K562 (cell line): ENCODE measurements around the gene LSM4. TPM values are rescaled to one million over a fixed set of nuclear protein-coding genes. Genes with fewer than 3 reads are reported as not detected.

Experiments used
- CBX1 ChIP-seq: sonication (generic); IDR thresholded peaks from 2 replicates; pipeline ENCODE4 v1.6.1; 2016; ENCODE audit warnings: antibody characterized with exemption, low read depth, mild to moderate bottlenecking
- CHAMP1 ChIP-seq: fragments of 450-650 bp; IDR thresholded peaks from 2 replicates; pipeline ENCODE4 v1.6.1; 2016; ENCODE audit warnings: mild to moderate bottlenecking
- CTCFL ChIP-seq: IDR thresholded peaks from 2 replicates; pipeline ENCODE4 v1.6.1; 2011; ENCODE audit warnings: borderline replicate concordance, low read depth, mild to moderate bottlenecking, moderate library complexity, low read length; ENCODE audit not compliant: insufficient read depth, poor library complexity, severe bottlenecking
- DNMT1 ChIP-seq: fragments of 450-650 bp; IDR thresholded peaks from 2 replicates; pipeline ENCODE4 v1.6.1; 2016; ENCODE audit warnings: antibody characterized with exemption, mild to moderate bottlenecking
- MIER1 ChIP-seq: fragments of 450-650 bp; IDR thresholded peaks from 2 replicates; pipeline ENCODE4 v1.6.1; 2016; ENCODE audit warnings: antibody characterized with exemption, mild to moderate bottlenecking, low read depth
- NFIC ChIP-seq: fragments of 450-650 bp; IDR thresholded peaks from 2 replicates; pipeline ENCODE4 v1.6.1; 2017; ENCODE audit warnings: mild to moderate bottlenecking, inconsistent platforms
- polyA plus RNA-seq, 8 experiments: library from polyadenylated mRNA; depleted of rRNA in 4 of 8; stranded (reverse) in 5 of 8; unstranded in 3 of 8; fragments of >200 nt; fragmentation: Nextera tagmentation in 2 of 8; fragmentation: Illumina TruSeq in 1 of 8; extraction: Ambion mirVana in 2 of 8; extraction: Trizol in 1 of 8; gene quantifications; 2 replicates each; pipeline versions ENCODE4 v1.2.1 to v1.2.3, GENCODE V29; 2011 to 2014; ENCODE audit warnings: inconsistent platforms in 1 of 8, missing spikeins in 1 of 8
- total RNA-seq, 7 experiments: library from RNA; depleted of rRNA in 6 of 7; stranded (reverse); fragments of >200 nt in 6 of 7; fragmentation: Illumina TruSeq in 2 of 7; extraction: Trizol in 2 of 7; gene quantifications; 2 replicates each; pipeline versions ENCODE4 v1.2.1 to v1.2.3, GENCODE V29; 2011 to 2021; ENCODE audit warnings: low replicate concordance in 1 of 7
- TF ChIP-seq, protein P1 (sequence below): fragments of 450-650 bp; IDR thresholded peaks from 2 replicates; pipeline ENCODE4 v1.6.1; 2016; ENCODE audit warnings: borderline replicate concordance

Gene LSM4
- total and polyA plus RNA-seq, 9 of the 15 experiments (the other 6 are each of a cell fraction or from before 2014, with no cell fraction given): 11.9 to 763 (median 202) TPM

GRCh38 chr19:18291019-18291524 lies 31.8 kb downstream of the LSM4 start (continued):
- peak; percentile 12 for TF ChIP-seq CTCFL
- TF ChIP-seq CBX1: 0 out of 2 replicates have a peak, but pooled peaks have one; percentile 40
- peak; percentile 96 for TF ChIP-seq NFIC
- TF ChIP-seq CHAMP1: no peak
- peak; percentile 59; the same call in 1 of the 2 replicates for TF ChIP-seq MIER1
- TF ChIP-seq, protein P1, sequence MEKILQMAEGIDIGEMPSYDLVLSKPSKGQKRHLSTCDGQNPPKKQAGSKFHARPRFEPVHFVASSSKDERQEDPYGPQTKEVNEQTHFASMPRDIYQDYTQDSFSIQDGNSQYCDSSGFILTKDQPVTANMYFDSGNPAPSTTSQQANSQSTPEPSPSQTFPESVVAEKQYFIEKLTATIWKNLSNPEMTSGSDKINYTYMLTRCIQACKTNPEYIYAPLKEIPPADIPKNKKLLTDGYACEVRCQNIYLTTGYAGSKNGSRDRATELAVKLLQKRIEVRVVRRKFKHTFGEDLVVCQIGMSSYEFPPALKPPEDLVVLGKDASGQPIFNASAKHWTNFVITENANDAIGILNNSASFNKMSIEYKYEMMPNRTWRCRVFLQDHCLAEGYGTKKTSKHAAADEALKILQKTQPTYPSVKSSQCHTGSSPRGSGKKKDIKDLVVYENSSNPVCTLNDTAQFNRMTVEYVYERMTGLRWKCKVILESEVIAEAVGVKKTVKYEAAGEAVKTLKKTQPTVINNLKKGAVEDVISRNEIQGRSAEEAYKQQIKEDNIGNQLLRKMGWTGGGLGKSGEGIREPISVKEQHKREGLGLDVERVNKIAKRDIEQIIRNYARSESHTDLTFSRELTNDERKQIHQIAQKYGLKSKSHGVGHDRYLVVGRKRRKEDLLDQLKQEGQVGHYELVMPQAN: peak; percentile 52; the same call in 1 of the 2 replicates
- peak; percentile 68; the same call in 1 of the 2 replicates for TF ChIP-seq DNMT1
- TF ChIP-seq, all 486 proteins: peak for 29
